ENCODE measurements around the gene TSSK2.
A peak's percentile ranks its signal among the peaks of the same experiment; 100 is the strongest.

The TSSK2 gene

DNA sequence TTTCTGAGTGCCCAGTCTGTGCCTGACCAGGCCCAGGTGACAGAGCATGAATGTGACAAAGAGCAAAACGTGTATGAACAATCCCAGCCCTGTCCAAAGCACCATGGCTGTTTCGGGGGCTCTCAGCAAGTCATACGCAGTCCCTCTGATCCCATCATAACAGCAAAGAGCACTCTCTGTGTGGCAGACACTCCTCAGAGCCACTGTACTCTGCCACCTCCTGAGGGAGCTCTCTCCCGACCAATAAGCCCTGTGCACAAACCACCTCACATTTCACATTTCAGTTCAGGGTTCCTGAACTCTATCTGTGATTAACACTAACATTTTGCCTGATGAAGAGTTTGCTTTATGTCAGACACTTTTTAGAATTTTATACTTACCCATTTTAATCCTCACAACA is 15.5 kb upstream of the TSSK2 start:
- Histone ChIP-seq H3K36me3 (ENCODE audit: control insufficient read depth, insufficient read depth, low read length) (no peaks in the 10 kb centered on the region), H3K4me1 (ENCODE audit: control insufficient read depth, insufficient read depth, low read length) (peaks cover under 1% of the 10 kb centered on the region; the same call in 1 of the 2 replicates), H3K9me3 (ENCODE audit: control insufficient read depth, insufficient read depth, low read length) (no peaks in the 10 kb centered on the region), H3K27me3 (ENCODE audit: control insufficient read depth, insufficient read depth, low read length) (no peaks in the 10 kb centered on the region), H3K4me3 (ENCODE audit: low read length) (no peak overlapping the region), H3K27ac (ENCODE audit: low read length) (no peak overlapping the region)
- no CpG with 5 or more reads among the region's 4 CpGs for WGBS (ENCODE audit: insufficient coverage, insufficient read length)
- no peak for DNase-seq (ENCODE audit: low read depth, low spot score)

DNA sequence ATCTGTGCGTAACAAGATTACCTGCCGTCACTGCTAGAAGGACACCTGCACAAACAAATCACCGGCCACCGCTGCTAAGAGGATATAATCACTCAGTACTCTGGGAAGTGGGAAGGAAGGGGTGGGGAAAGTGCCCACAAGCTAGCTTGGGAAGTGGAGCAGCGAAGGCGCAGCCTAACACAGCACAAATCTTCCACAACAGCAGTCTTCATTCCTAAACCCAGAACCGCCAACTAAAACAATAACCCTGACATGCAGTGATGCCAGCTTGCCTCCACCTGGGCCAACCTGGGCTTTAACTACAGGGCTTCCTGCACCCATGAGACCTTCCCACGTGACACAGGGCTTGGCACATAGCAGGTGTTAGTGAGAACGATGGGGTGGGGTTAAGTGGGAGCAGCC is 14.0 kb upstream of the TSSK2 start:
- no peak overlapping the region for H3K27ac ChIP-seq (ENCODE audit: low read length)
- no CpG with 5 or more reads among the region's 9 CpGs for WGBS (ENCODE audit: insufficient coverage, insufficient read length)
- no peaks in the 10 kb centered on the region for H3K9me3 ChIP-seq (ENCODE audit: control insufficient read depth, insufficient read depth, low read length)
- peaks cover 3% of the 10 kb centered on the region; the same call in 1 of the 2 replicates for H3K4me1 ChIP-seq (ENCODE audit: control insufficient read depth, insufficient read depth, low read length)
- no peaks in the 10 kb centered on the region for H3K27me3 ChIP-seq (ENCODE audit: control insufficient read depth, insufficient read depth, low read length)
- no peaks in the 10 kb centered on the region for H3K36me3 ChIP-seq (ENCODE audit: control insufficient read depth, insufficient read depth, low read length)
- H3K4me3 ChIP-seq (ENCODE audit: low read length), result no peak overlapping the region
- DNase-seq (ENCODE audit: low read depth, low spot score), result no peak

- Histone ChIP-seq H3K4me1 (ENCODE audit: control insufficient read depth, insufficient read depth, low read length) (peaks cover 3% of the 10 kb centered on the region; the same call in 1 of the 2 replicates), H3K27me3 (ENCODE audit: control insufficient read depth, insufficient read depth, low read length) (no peaks in the 10 kb centered on the region), H3K27ac (ENCODE audit: low read length) (no peak overlapping the region), H3K36me3 (ENCODE audit: control insufficient read depth, insufficient read depth, low read length) (no peaks in the 10 kb centered on the region), H3K9me3 (ENCODE audit: control insufficient read depth, insufficient read depth, low read length) (no peaks in the 10 kb centered on the region), H3K4me3 (ENCODE audit: low read length) (no peak overlapping the region)
- WGBS (ENCODE audit: insufficient coverage, insufficient read length), result no CpG with 5 or more reads among the region's 4 CpGs
- DNase-seq (ENCODE audit: low read depth, low spot score), result no peak
Measured at GRCh38 chr22:19118329-19118880, 12.7 kb upstream of the TSSK2 start.

DNA sequence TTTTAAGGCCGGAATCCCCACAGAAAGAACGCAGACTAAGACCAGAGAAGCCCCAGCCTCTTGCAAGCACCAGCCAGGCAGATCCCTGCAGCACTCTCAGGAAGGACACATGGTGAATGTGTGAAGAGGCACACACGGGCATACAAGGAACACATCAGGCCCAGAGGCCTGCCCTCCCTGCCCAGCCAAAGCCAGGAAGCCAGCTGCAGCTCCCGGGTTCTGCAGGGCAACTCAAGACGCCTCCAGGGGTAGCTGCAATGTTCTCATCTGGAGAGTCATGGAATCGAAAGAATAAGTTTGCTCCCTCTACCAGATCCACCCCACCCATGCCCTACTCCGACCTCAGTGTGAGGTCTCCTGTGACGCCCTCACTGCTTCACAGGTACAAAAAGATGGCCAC is 11.2 kb upstream of the TSSK2 start:
- H3K4me1 ChIP-seq (ENCODE audit: control insufficient read depth, insufficient read depth, low read length), result peaks cover 3% of the 10 kb centered on the region; the same call in 1 of the 2 replicates
- no peak overlapping the region for H3K4me3 ChIP-seq (ENCODE audit: low read length)
- H3K36me3 ChIP-seq (ENCODE audit: control insufficient read depth, insufficient read depth, low read length), result no peaks in the 10 kb centered on the region
- H3K27ac ChIP-seq (ENCODE audit: low read length), result no peak overlapping the region
- H3K9me3 ChIP-seq (ENCODE audit: control insufficient read depth, insufficient read depth, low read length), result no peaks in the 10 kb centered on the region
- no peak for DNase-seq (ENCODE audit: low read depth, low spot score)
- no CpG with 5 or more reads among the region's 8 CpGs for WGBS (ENCODE audit: insufficient coverage, insufficient read length)
- no peaks in the 10 kb centered on the region for H3K27me3 ChIP-seq (ENCODE audit: control insufficient read depth, insufficient read depth, low read length)

- H3K27ac ChIP-seq (ENCODE audit: low read length), result no peak overlapping the region
- H3K4me3 ChIP-seq (ENCODE audit: low read length), result peak overlapping the region; percentile 96
- WGBS (ENCODE audit: insufficient coverage, insufficient read length), result no CpG with 5 or more reads among the region's 23 CpGs
- H3K9me3 ChIP-seq (ENCODE audit: control insufficient read depth, insufficient read depth, low read length), result no peaks in the 10 kb centered on the region
- no peaks in the 10 kb centered on the region for H3K36me3 ChIP-seq (ENCODE audit: control insufficient read depth, insufficient read depth, low read length)
- peaks cover 3% of the 10 kb centered on the region; the same call in 1 of the 2 replicates for H3K4me1 ChIP-seq (ENCODE audit: control insufficient read depth, insufficient read depth, low read length)
- H3K27me3 ChIP-seq (ENCODE audit: control insufficient read depth, insufficient read depth, low read length), result no peaks in the 10 kb centered on the region
- no peak for DNase-seq (ENCODE audit: low read depth, low spot score)
Measured at GRCh38 chr22:19120829-19121630, 10.1 kb upstream of the TSSK2 start.

DNA sequence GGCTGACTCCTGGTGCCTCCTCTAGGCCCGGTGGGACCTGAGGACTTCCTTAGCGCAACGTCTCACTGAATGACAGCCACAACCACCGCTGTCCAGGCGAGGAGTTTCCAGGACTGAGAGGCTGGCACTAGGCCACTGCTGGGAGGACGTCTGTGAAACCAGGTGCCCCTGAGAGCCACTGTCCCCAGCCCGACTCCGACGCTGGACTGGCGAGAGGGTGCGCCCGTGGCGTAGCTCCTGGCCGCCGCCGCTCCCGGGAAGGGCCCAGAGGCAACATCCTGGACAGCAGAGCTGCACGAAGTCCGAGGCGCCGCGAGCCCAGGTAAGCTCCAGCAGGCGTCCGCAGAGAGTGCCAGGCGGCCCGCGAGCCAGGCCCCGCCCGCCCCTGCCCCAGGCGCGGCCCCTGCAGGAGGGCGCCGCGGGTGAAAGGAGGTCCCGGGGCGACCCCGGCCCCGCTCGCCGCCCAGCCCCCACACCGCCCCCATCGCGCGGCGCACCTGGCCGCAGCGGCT is 9.4 kb upstream of the TSSK2 start:
- Histone ChIP-seq H3K27me3 (ENCODE audit: control insufficient read depth, insufficient read depth, low read length) (no peaks in the 10 kb centered on the region), H3K36me3 (ENCODE audit: control insufficient read depth, insufficient read depth, low read length) (no peaks in the 10 kb centered on the region), H3K9me3 (ENCODE audit: control insufficient read depth, insufficient read depth, low read length) (no peaks in the 10 kb centered on the region), H3K4me1 (ENCODE audit: control insufficient read depth, insufficient read depth, low read length) (peaks cover 3% of the 10 kb centered on the region; the same call in 1 of the 2 replicates), H3K4me3 (ENCODE audit: low read length) (peak overlapping the region; percentile 96), H3K27ac (ENCODE audit: low read length) (no peak overlapping the region)
- no CpG with 5 or more reads among the region's 47 CpGs for WGBS (ENCODE audit: insufficient coverage, insufficient read length)
- DNase-seq (ENCODE audit: low read depth, low spot score), result no peak

DNA sequence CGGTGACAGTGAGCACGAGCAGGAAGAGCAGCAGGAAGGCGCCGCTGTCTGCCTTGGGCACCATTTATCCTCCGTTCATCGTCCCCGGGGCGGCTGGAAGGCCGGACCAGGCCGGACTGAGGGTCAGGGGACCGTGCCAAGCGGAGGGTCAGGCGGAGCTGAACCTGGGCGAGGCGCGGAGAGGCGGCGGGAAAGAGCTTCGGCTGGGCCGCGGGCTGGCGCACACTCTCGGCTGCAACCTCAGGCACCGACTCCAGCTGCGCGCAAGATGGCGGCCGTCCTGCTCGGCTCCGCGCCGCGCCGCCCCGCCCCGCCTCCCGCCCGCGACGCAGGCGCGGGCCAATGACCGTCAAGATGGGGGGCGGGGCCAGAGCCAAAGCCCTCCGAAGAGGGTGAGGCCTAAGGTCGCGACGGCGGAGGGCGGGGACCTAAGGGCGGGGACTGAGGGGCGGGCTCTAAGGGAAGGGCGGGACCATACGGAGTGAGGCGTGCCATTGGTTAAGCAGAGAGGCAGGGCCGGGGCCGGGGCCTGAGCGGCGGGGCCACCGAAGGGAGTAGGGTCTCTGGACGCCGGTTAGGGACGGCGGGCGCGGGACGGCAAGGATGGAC is 8.9 kb upstream of the TSSK2 start, which contains the start of gene DGCR2:
Gene DGCR2 (minus strand): TSS at position 270 of the 609 bp plus-strand sequence. CDS start 206 bp downstream, at position 64.
- Histone ChIP-seq H3K9me3 (ENCODE audit: control insufficient read depth, insufficient read depth, low read length) (no peaks in the 10 kb centered on the region), H3K4me1 (ENCODE audit: control insufficient read depth, insufficient read depth, low read length) (peaks cover 3% of the 10 kb centered on the region; the same call in 1 of the 2 replicates), H3K4me3 (ENCODE audit: low read length) (peak within 1 kb of the TSS; percentile 96), H3K27me3 (ENCODE audit: control insufficient read depth, insufficient read depth, low read length) (no peaks in the 10 kb centered on the region), H3K36me3 (ENCODE audit: control insufficient read depth, insufficient read depth, low read length) (no peaks in the 10 kb centered on the region), H3K27ac (ENCODE audit: low read length) (no peak within 1 kb of the TSS)
- peak; percentile 80 for DNase-seq (ENCODE audit: low read depth, low spot score)
- WGBS (ENCODE audit: insufficient coverage, insufficient read length), result no CpG with 5 or more reads among the region's 67 CpGs

DNA sequence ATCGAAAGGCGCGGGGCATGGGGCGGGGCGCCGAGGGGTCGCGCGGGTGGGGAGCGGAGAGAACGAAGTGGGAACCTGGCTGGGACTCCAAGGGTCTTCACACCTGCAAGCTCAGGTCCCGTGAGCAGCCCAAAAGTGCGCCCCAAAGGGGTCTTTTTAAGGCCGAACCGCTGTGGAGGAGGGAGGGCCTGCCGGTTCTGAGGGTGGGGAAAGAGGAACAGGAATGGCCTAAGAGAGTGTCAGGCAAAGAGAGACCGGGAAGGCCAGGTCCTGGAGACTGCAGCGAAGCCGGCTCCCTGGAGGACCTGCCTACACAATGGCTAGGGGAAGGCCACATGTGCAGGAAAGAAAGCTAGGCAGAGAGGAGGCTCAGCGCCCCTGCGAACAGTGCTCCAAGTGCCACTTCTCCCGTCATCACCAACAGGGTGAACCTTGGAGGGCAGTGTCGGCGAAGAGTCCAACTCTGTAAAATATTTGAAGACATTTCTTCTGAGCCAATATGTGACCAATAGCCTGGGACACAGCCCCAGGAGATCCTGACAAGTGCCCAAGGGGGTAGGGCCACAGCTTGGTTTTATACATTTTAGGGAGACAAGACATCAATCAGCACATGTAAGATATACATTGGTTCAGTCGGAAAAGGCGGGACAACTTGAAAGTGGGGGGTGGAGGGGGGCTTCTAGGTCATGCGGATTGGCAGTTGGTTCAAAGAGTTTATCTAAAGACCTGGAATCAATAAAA is 8.2 kb upstream of the TSSK2 start:
- no CpG with 5 or more reads among the region's 27 CpGs for WGBS (ENCODE audit: insufficient coverage, insufficient read length)
- Histone ChIP-seq H3K27ac (ENCODE audit: low read length) (no peak overlapping the region), H3K27me3 (ENCODE audit: control insufficient read depth, insufficient read depth, low read length) (no peaks in the 10 kb centered on the region), H3K4me3 (ENCODE audit: low read length) (peak overlapping the region; percentile 48; the same call in 1 of the 2 replicates), H3K9me3 (ENCODE audit: control insufficient read depth, insufficient read depth, low read length) (no peaks in the 10 kb centered on the region), H3K36me3 (ENCODE audit: control insufficient read depth, insufficient read depth, low read length) (no peaks in the 10 kb centered on the region), H3K4me1 (ENCODE audit: control insufficient read depth, insufficient read depth, low read length) (peaks cover 3% of the 10 kb centered on the region; the same call in 1 of the 2 replicates)
- DNase-seq (ENCODE audit: low read depth, low spot score), result no peak

DNA sequence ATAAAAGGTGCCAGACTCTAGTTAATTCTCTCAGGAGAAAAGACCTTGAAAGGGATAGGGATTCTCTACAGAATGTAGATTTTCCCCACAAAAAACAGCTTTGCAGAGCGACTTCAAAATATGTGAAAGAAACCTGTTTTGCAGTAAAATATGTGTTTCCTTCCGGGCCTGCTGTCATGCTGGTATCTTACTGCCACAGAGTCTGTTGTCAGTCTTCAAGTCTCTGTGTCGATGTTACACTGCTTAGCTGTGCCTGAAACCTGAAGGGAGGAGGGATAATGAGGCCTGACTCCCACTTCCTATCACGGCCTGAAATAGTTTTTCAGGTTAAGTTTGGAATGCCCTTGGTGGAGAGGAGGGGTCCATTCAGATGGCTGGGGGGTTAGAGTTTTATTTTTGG is 7.2 kb upstream of the TSSK2 start:
- H3K36me3 ChIP-seq (ENCODE audit: control insufficient read depth, insufficient read depth, low read length), result no peaks in the 10 kb centered on the region
- H3K4me3 ChIP-seq (ENCODE audit: low read length), result no peak overlapping the region
- H3K4me1 ChIP-seq (ENCODE audit: control insufficient read depth, insufficient read depth, low read length), result peaks cover 3% of the 10 kb centered on the region; the same call in 1 of the 2 replicates
- H3K27me3 ChIP-seq (ENCODE audit: control insufficient read depth, insufficient read depth, low read length), result no peaks in the 10 kb centered on the region
- no peaks in the 10 kb centered on the region for H3K9me3 ChIP-seq (ENCODE audit: control insufficient read depth, insufficient read depth, low read length)
- no peak for DNase-seq (ENCODE audit: low read depth, low spot score)
- H3K27ac ChIP-seq (ENCODE audit: low read length), result no peak overlapping the region
- no CpG with 5 or more reads among the region's 4 CpGs for WGBS (ENCODE audit: insufficient coverage, insufficient read length)

- no CpG with 5 or more reads among the region's 4 CpGs for WGBS (ENCODE audit: insufficient coverage, insufficient read length)
- no peak overlapping the region for H3K27ac ChIP-seq (ENCODE audit: low read length)
- H3K27me3 ChIP-seq (ENCODE audit: control insufficient read depth, insufficient read depth, low read length), result no peaks in the 10 kb centered on the region
- no peaks in the 10 kb centered on the region for H3K9me3 ChIP-seq (ENCODE audit: control insufficient read depth, insufficient read depth, low read length)
- H3K36me3 ChIP-seq (ENCODE audit: control insufficient read depth, insufficient read depth, low read length), result no peaks in the 10 kb centered on the region
- DNase-seq (ENCODE audit: low read depth, low spot score), result no peak
- peaks cover 3% of the 10 kb centered on the region; the same call in 1 of the 2 replicates for H3K4me1 ChIP-seq (ENCODE audit: control insufficient read depth, insufficient read depth, low read length)
- no peak overlapping the region for H3K4me3 ChIP-seq (ENCODE audit: low read length)
Measured at GRCh38 chr22:19124377-19124776, 6.7 kb upstream of the TSSK2 start.

Data from iPS DF 6.9 (cell line).